GM23248 (cell line): ENCODE results near the gene IL1RAPL1. TPM values are rescaled to one million over a fixed set of nuclear protein-coding genes. Genes with fewer than 3 reads are reported as not detected.

ENCODE experiments used
- DNase-seq: peaks from one replicate; pipeline ENCODE4 v3.0.0-alpha.2; 2015
- H2AFZ ChIP-seq: fragments of 200-600 bp; sonication (generic); 2 replicates; pipeline ENCODE4 v1.6.1; 2016; ENCODE audit warnings: antibody characterized with exemption
- H3F3A ChIP-seq: fragments of 200-600 bp; sonication (generic); 2 replicates; pipeline ENCODE4 v1.6.1; 2016; ENCODE audit warnings: mild to moderate bottlenecking, antibody characterized with exemption, mixed run types; ENCODE audit not compliant: insufficient read depth
- H3K27ac ChIP-seq: fragments of 200-600 bp; sonication (generic); 2 replicates; pipeline ENCODE4 v1.5.1; 2016; ENCODE audit warnings: mild to moderate bottlenecking
- H3K27me3 ChIP-seq: fragments of 200-600 bp; sonication (generic); replicated peaks from 2 replicates; pipeline ENCODE4 v1.6.1; 2016; ENCODE audit warnings: mild to moderate bottlenecking; ENCODE audit not compliant: insufficient read depth
- H3K36me3 ChIP-seq: fragments of 200-600 bp; sonication (generic); 2 replicates; pipeline ENCODE4 v1.6.1; 2016; ENCODE audit warnings: low read depth, mild to moderate bottlenecking
- H3K4me1 ChIP-seq: fragments of 200-600 bp; sonication (generic); 2 replicates; pipeline ENCODE4 v1.6.1; 2016; ENCODE audit warnings: mild to moderate bottlenecking; ENCODE audit not compliant: insufficient read depth
- H3K4me2 ChIP-seq: fragments of 200-600 bp; sonication (generic); one replicate; pipeline ENCODE4 v1.6.1; 2016; ENCODE audit warnings: mild to moderate bottlenecking; ENCODE audit not compliant: unreplicated experiment
- H3K4me3 ChIP-seq: fragments of 200-600 bp; sonication (generic); 2 replicates; pipeline ENCODE4 v1.5.1; 2016; ENCODE audit warnings: mild to moderate bottlenecking
- H3K79me2 ChIP-seq: fragments of 200-600 bp; sonication (generic); 2 replicates; pipeline ENCODE4 v1.6.1; 2016; ENCODE audit warnings: mild to moderate bottlenecking; ENCODE audit not compliant: insufficient read depth
- H3K9ac ChIP-seq: fragments of 200-600 bp; sonication (generic); 2 replicates; pipeline ENCODE4 v1.6.1; 2016; ENCODE audit warnings: mild to moderate bottlenecking
- H3K9me2 ChIP-seq: fragments of 200-600 bp; sonication (generic); 2 replicates; pipeline ENCODE4 v1.6.1; 2016; ENCODE audit warnings: mixed run types, mild to moderate bottlenecking, moderate library complexity; ENCODE audit not compliant: insufficient read depth
- H3K9me3 ChIP-seq: fragments of 200-600 bp; sonication (generic); one replicate; pipeline ENCODE4 v1.6.1; 2017; ENCODE audit warnings: low read depth
- H4K20me1 ChIP-seq: fragments of 200-600 bp; sonication (generic); 2 replicates; pipeline ENCODE4 v1.6.0; 2016; ENCODE audit not compliant: insufficient read depth
- EZH2 ChIP-seq: fragments of 200-600 bp; sonication (generic); IDR thresholded peaks from 2 replicates; pipeline ENCODE4 v1.6.1; 2018; ENCODE audit warnings: antibody characterized with exemption, mild to moderate bottlenecking; ENCODE audit not compliant: insufficient read depth, poor library complexity, severe bottlenecking
- EZH2phosphoT487 ChIP-seq: fragments of 200-600 bp; sonication (generic); IDR thresholded peaks from 2 replicates; pipeline ENCODE4 v1.6.1; 2018; ENCODE audit warnings: antibody characterized with exemption, moderate library complexity, mild to moderate bottlenecking, low read depth; ENCODE audit not compliant: insufficient read depth
- WGBS, 2 experiments: methylation state at CpG; one replicate each; pipeline ENCODE4 v1.1.6; 2015 to 2017; ENCODE audit warnings: low lambda C conversion rate in 2 of 2, low coverage in 1 of 2; ENCODE audit errors: missing lambda C conversion rate in 2 of 2; 5-methylcytosine and 5-hydroxymethylcytosine counted together
- in situ Hi-C: fragments of 300-500 bp; cut with MboI; formaldehyde crosslinking; loops from 2 replicates; pipeline ENCODE4 v1.15.0; 2020
- polyA plus RNA-seq: library from polyadenylated mRNA; unstranded; fragments of >200 nt; fragmentation: Nextera tagmentation; extraction: Ambion mirVana; gene quantifications from 2 replicates; pipeline ENCODE4 v1.2.1, GENCODE V29; 2016
- total RNA-seq: library from RNA; depleted of rRNA; stranded (reverse); fragments of >200 nt; shearing (Covaris generic); gene quantifications from 2 replicates; pipeline ENCODE4 v1.2.3, GENCODE V29; 2014

IL1RAPL1 gene
- total and polyA plus RNA-seq, 2 experiments from 2014 or later, result not detected

GRCh38 chrX:29824176-29824906 is 1237.1 kb downstream of the IL1RAPL1 start:
- no peak for DNase-seq
- no peak for TF ChIP-seq EZH2phosphoT487
- TF ChIP-seq EZH2, result no peak
- no peak overlapping the region for H3K4me3 ChIP-seq
- H3F3A ChIP-seq, result no peaks in the 10 kb centered on the region
- in situ Hi-C loops, result no loop called here
- no peaks in the 10 kb centered on the region for H3K36me3 ChIP-seq
- H3K27me3 ChIP-seq, result no peaks in the 10 kb centered on the region
- no peaks in the 10 kb centered on the region for H3K4me1 ChIP-seq
- H3K9me2 ChIP-seq, result no peaks in the 10 kb centered on the region
- no peak overlapping the region for H3K4me2 ChIP-seq
- H4K20me1 ChIP-seq, result no peaks in the 10 kb centered on the region
- no peaks in the 10 kb centered on the region for H3K79me2 ChIP-seq
- no peak overlapping the region for H3K9ac ChIP-seq
- H2AFZ ChIP-seq, result no peak overlapping the region
- H3K27ac ChIP-seq, result no peak overlapping the region
- no peaks in the 10 kb centered on the region for H3K9me3 ChIP-seq
- WGBS, 2 experiments, result 30 to 35% methylated on average over 6 of the region's 6 CpGs

- no peak overlapping the region for H2AFZ ChIP-seq
- H3K4me1 ChIP-seq, result no peaks in the 10 kb centered on the region
- no peak overlapping the region for H3K9ac ChIP-seq
- no peak for TF ChIP-seq EZH2
- TF ChIP-seq EZH2phosphoT487, result no peak
- no peaks in the 10 kb centered on the region for H3K9me2 ChIP-seq
- 17% methylated on average over 5 of the region's 5 CpGs for WGBS, 2 experiments
- H3K4me2 ChIP-seq, result no peak overlapping the region
- H3F3A ChIP-seq, result no peaks in the 10 kb centered on the region
- in situ Hi-C loops, result no loop called here
- H3K36me3 ChIP-seq, result no peaks in the 10 kb centered on the region
- no peak overlapping the region for H3K4me3 ChIP-seq
- no peak for DNase-seq
- no peaks in the 10 kb centered on the region for H3K79me2 ChIP-seq
- H3K9me3 ChIP-seq, result no peaks in the 10 kb centered on the region
- H3K27me3 ChIP-seq, result no peaks in the 10 kb centered on the region
- no peak overlapping the region for H3K27ac ChIP-seq
- no peaks in the 10 kb centered on the region for H4K20me1 ChIP-seq
These were observed 1239.5 kb downstream of the IL1RAPL1 start for GRCh38 chrX:29826742-29827141.

- Histone ChIP-seq H3K4me1 (no peaks in the 10 kb centered on the region), H4K20me1 (no peaks in the 10 kb centered on the region), H3K27ac (no peak overlapping the region), H3K4me3 (no peak overlapping the region), H3K9me3 (no peaks in the 10 kb centered on the region), H3K4me2 (no peak overlapping the region), H3K36me3 (no peaks in the 10 kb centered on the region), H3K27me3 (no peaks in the 10 kb centered on the region), H3K79me2 (no peaks in the 10 kb centered on the region), H3F3A (no peaks in the 10 kb centered on the region), H3K9ac (no peak overlapping the region), H2AFZ (no peak overlapping the region), H3K9me2 (no peaks in the 10 kb centered on the region)
- WGBS, 2 experiments, result 44 to 47% methylated on average over 2 of the region's 2 CpGs
- TF ChIP-seq EZH2, result no peak
- no peak for TF ChIP-seq EZH2phosphoT487
- no peak for DNase-seq
- in situ Hi-C loops, result no loop called here
These were observed 1247.1 kb downstream of the IL1RAPL1 start for GRCh38 chrX:29834311-29834710.

- H3K4me3 ChIP-seq, result no peak overlapping the region
- no peaks in the 10 kb centered on the region for H3K27me3 ChIP-seq
- no peak for DNase-seq
- H3K4me2 ChIP-seq, result no peak overlapping the region
- H3K9me3 ChIP-seq, result no peaks in the 10 kb centered on the region
- H3K9ac ChIP-seq, result no peak overlapping the region
- no peaks in the 10 kb centered on the region for H4K20me1 ChIP-seq
- no peaks in the 10 kb centered on the region for H3K9me2 ChIP-seq
- no peak overlapping the region for H3K27ac ChIP-seq
- H3F3A ChIP-seq, result no peaks in the 10 kb centered on the region
- no peaks in the 10 kb centered on the region for H3K79me2 ChIP-seq
- no peak overlapping the region for H2AFZ ChIP-seq
- no peaks in the 10 kb centered on the region for H3K4me1 ChIP-seq
- TF ChIP-seq EZH2, result no peak
- no peak for TF ChIP-seq EZH2phosphoT487
- in situ Hi-C loops, result no loop called here
- H3K36me3 ChIP-seq, result no peaks in the 10 kb centered on the region
These were observed 1247.5 kb downstream of the IL1RAPL1 start for GRCh38 chrX:29834764-29835163.
